NB4 (cell line): ENCODE results near the gene CCDC127.

Experiments used
- CTCF ChIP-seq: IDR thresholded peaks from one replicate; pipeline ENCODE4 v1.5.1; 2012; ENCODE audit warnings: low read depth, low read length
- MAX ChIP-seq: IDR thresholded peaks from 2 replicates; pipeline ENCODE4 v1.6.1; 2011; ENCODE audit warnings: low read depth, low read length
- MYC ChIP-seq: IDR thresholded peaks from 2 replicates; pipeline ENCODE4 v1.6.1; 2011; ENCODE audit warnings: low read depth, low read length
- POLR2A ChIP-seq: IDR thresholded peaks from 2 replicates; pipeline ENCODE4 v1.6.1; 2011; ENCODE audit warnings: mild to moderate bottlenecking; ENCODE audit not compliant: insufficient read length; ENCODE audit errors: extremely low read depth

GRCh38 chr5:154236-154635, 63.7 kb downstream of the CCDC127 start:
- TF ChIP-seq CTCF (no peak), POLR2A (no peak), MYC (no peak), MAX (no peak)
